ENCODE measurements around the gene DALRD3. TPM values are rescaled to one million over a fixed set of nuclear protein-coding genes. Genes with fewer than 3 reads are reported as not detected.
"Not testable (repeated sequence)": the region's sequence is repeated elsewhere in the genome, so short reads cannot be mapped to it uniquely, and the experiment has no call there.

DALRD3 gene
- total RNA-seq, 1 donor from 2014 or later = 55.2 TPM

DNA sequence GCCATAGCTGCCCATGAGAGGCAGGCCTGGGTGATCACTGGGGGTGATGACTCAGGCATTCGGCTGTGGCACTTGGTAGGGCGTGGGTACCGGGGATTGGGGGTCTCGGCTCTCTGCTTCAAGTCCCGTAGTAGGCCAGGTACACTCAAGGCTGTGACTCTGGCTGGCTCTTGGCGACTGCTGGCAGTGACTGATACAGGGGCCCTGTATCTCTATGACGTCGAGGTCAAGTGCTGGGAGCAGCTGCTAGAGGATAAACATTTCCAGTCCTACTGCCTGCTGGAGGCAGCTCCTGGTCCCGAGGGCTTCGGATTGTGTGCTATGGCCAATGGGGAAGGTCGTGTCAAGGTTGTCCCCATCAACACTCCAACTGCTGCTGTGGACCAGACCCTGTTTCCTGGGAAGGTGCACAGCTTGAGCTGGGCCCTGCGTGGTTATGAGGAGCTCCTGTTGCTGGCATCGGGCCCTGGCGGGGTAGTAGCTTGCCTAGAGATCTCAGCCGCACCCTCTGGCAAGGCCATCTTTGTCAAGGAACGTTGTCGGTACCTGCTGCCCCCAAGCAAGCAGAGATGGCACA lies 5.9 kb downstream of the DALRD3 start:
- Histone ChIP-seq H3K4me3 (ENCODE audit: low read depth, low read length) (no peak overlapping the region), H3K27me3 (ENCODE audit: control insufficient read depth, insufficient read depth, low read length) (no peaks in the 10 kb centered on the region), H3K36me3 (ENCODE audit: control insufficient read depth, insufficient read depth, low read length) (peaks cover 1% of the 10 kb centered on the region)
- DNase-seq (ENCODE audit: low read depth) = no peak
- no peak for TF ChIP-seq CTCF (IDR thresholded peaks at IDR 0.05; ENCODE audit: insufficient read depth, low read length, poor library complexity, severe bottlenecking)

DNA sequence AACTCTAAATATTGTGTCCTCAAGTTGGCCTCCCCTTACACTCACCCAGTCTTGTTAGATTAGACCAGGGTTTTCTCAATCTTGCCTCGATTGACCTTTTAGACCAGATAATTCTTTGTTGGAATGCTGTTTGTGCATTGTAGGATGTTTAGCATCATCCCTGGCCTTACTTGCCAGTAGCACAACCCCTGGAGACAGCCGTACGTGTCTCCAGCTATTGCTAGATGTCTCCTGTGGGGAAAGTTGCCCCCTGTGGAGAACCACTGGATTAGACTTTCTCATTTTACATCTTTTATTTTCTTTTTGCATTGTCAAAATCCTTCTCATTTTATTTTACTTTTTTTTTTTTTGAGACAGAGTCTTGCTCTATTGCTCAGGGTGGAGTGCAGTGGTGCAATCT lies 9.0 kb downstream of the DALRD3 start:
- Histone ChIP-seq H3K27me3 (ENCODE audit: control insufficient read depth, insufficient read depth, low read length) (no peaks in the 10 kb centered on the region), H3K36me3 (ENCODE audit: control insufficient read depth, insufficient read depth, low read length) (no peaks in the 10 kb centered on the region), H3K4me3 (ENCODE audit: low read depth, low read length) (no peak overlapping the region)
- TF ChIP-seq CTCF (IDR thresholded peaks at IDR 0.05; ENCODE audit: insufficient read depth, low read length, poor library complexity, severe bottlenecking) = no peak
- DNase-seq (ENCODE audit: low read depth) = no peak

DNA sequence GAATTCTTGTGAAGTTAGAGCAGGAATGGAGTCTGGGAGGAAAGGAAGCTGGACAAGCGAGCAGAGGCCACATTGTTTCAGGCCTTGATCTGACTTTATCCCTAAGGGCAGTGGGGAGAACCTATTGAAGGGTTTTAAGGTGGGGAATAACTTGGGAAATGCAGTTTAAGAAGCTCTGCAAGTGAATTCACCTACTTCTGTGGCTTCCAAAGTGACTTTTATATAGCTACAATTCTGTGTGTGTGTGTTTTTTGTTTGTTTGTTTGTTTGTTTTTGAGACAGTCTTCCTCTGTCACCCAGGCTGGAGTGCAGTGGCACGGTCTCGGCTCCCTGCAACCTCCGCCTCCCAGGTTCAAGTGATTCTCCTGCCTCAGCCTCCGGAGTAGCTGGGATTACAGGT lies 9.8 kb downstream of the DALRD3 start:
- not testable (repeated sequence) for H3K27me3 ChIP-seq (ENCODE audit: control insufficient read depth, insufficient read depth, low read length); H3K36me3 ChIP-seq (ENCODE audit: control insufficient read depth, insufficient read depth, low read length); DNase-seq (ENCODE audit: low read depth)
- H3K4me3 ChIP-seq (ENCODE audit: low read depth, low read length) = peak overlapping the region; percentile 94

- no peaks in the 10 kb centered on the region for H3K27me3 ChIP-seq (ENCODE audit: control insufficient read depth, insufficient read depth, low read length)
- no peak for TF ChIP-seq CTCF (IDR thresholded peaks at IDR 0.05; ENCODE audit: insufficient read depth, low read length, poor library complexity, severe bottlenecking)
- peak overlapping the region; percentile 94 for H3K4me3 ChIP-seq (ENCODE audit: low read depth, low read length)
- H3K36me3 ChIP-seq (ENCODE audit: control insufficient read depth, insufficient read depth, low read length) = no peaks in the 10 kb centered on the region
- no peak for DNase-seq (ENCODE audit: low read depth)
Observed at GRCh38 chr3:49007771-49008528, 10.4 kb downstream of the DALRD3 start.

- peak; percentile 46 for TF ChIP-seq CTCF (IDR thresholded peaks at IDR 0.05; ENCODE audit: insufficient read depth, low read length, poor library complexity, severe bottlenecking)
- peak; percentile 89 for DNase-seq (ENCODE audit: low read depth)
- Histone ChIP-seq H3K4me3 (ENCODE audit: low read depth, low read length) (peak within 1 kb of the TSS; percentile 94), H3K36me3 (ENCODE audit: control insufficient read depth, insufficient read depth, low read length) (no peaks in the 10 kb centered on the region), H3K27me3 (ENCODE audit: control insufficient read depth, insufficient read depth, low read length) (no peaks in the 10 kb centered on the region)
Observed at GRCh38 chr3:49007068-49007770, 11.2 kb downstream of the DALRD3 start, which contains the start of gene WDR6. Gene WDR6, plus strand, starts transcription at chr3:49007391. Its CDS starts 41 bp downstream, at chr3:49007432.

GRCh38 chr3:49006408-49007067 lies 11.8 kb downstream of the DALRD3 start:
- no peaks in the 10 kb centered on the region for H3K27me3 ChIP-seq (ENCODE audit: control insufficient read depth, insufficient read depth, low read length)

More at GRCh38 chr3:49006408-49007067, 11.8 kb downstream of the DALRD3 start:
- Histone ChIP-seq H3K36me3 (ENCODE audit: control insufficient read depth, insufficient read depth, low read length) (no peaks in the 10 kb centered on the region), H3K4me3 (ENCODE audit: low read depth, low read length) (peak overlapping the region; percentile 94)
- TF ChIP-seq CTCF (IDR thresholded peaks at IDR 0.05; ENCODE audit: insufficient read depth, low read length, poor library complexity, severe bottlenecking) = no peak
- no peak for DNase-seq (ENCODE audit: low read depth)

All from kidney epithelial cell (primary cell).